ENCODE results near the gene TMPRSS3. TPM values are rescaled to one million over a fixed set of nuclear protein-coding genes. Genes with fewer than 3 reads are reported as not detected.

Gene TMPRSS3
- total RNA-seq, 4 donors from 2014 or later: not detected

DNA sequence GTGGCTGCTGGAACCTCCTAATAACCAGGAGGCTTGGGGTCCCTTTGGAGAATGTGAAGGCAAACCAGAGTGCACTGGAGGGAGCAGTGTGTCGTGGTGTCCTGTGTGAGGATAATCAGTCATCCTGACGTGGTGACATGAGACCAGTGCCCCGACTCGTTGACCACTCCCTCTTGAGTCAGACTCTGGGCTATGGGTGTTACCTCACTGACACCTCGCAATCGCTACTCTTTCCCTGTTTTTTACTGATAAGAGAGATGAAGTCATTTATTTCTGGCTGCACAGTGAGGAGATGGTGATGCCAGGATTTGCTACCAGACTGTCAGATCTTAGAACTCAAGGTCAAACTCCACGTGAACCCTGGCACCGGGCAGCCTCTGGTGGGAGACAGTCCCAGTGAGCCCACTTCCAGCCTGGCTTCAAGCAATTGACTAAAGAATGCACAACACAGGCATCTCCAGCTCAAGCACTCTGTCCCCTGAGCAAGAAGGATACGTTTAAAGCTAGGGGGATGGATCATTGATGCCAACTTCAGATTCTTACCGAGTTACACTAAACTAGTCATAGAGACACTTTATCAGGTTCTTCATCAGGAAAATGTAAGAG lies 38.2 kb upstream of the TMPRSS3 start:
- Histone ChIP-seq H3K27ac (no peak overlapping the region), H3K4me3 (no peak overlapping the region), H3K9me3 (peaks cover 0 to 35% (median 2%) of the 10 kb centered on the region in 4 donors), H3K36me3 (no peaks in the 10 kb centered on the region), H3K27me3 (no peaks in the 10 kb centered on the region), H3K4me1 (no peaks in the 10 kb centered on the region)
- no peak for DNase-seq (ENCODE audit: low spot score in 2 of 2)
- WGBS, 2 donors: 67 to 77% methylated on average over 10 of the region's 10 CpGs
- TF ChIP-seq EP300 (IDR thresholded peaks at IDR 0.05) (no peak), POLR2A (IDR thresholded peaks at IDR 0.05) (no peak)
- TF ChIP-seq, protein P1, sequence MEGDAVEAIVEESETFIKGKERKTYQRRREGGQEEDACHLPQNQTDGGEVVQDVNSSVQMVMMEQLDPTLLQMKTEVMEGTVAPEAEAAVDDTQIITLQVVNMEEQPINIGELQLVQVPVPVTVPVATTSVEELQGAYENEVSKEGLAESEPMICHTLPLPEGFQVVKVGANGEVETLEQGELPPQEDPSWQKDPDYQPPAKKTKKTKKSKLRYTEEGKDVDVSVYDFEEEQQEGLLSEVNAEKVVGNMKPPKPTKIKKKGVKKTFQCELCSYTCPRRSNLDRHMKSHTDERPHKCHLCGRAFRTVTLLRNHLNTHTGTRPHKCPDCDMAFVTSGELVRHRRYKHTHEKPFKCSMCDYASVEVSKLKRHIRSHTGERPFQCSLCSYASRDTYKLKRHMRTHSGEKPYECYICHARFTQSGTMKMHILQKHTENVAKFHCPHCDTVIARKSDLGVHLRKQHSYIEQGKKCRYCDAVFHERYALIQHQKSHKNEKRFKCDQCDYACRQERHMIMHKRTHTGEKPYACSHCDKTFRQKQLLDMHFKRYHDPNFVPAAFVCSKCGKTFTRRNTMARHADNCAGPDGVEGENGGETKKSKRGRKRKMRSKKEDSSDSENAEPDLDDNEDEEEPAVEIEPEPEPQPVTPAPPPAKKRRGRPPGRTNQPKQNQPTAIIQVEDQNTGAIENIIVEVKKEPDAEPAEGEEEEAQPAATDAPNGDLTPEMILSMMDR (IDR thresholded peaks at IDR 0.05): no peak

GRCh38 chr21:42432695-42433094 lies 36.8 kb upstream of the TMPRSS3 start:
- H3K9me3 ChIP-seq: peaks cover 0 to 35% (median 2%) of the 10 kb centered on the region in 4 donors
- no peak overlapping the region for H3K4me3 ChIP-seq
- H3K27ac ChIP-seq: no peak overlapping the region
- no peak for DNase-seq (ENCODE audit: low spot score in 2 of 2)
- H3K4me1 ChIP-seq: no peaks in the 10 kb centered on the region
- 84 to 88% methylated on average over 1 of the region's 1 CpG for WGBS, 2 donors
- no peaks in the 10 kb centered on the region for H3K27me3 ChIP-seq
- TF ChIP-seq EP300 (IDR thresholded peaks at IDR 0.05) (no peak), POLR2A (IDR thresholded peaks at IDR 0.05) (no peak)
- TF ChIP-seq, protein P1 (IDR thresholded peaks at IDR 0.05): no peak
- no peaks in the 10 kb centered on the region for H3K36me3 ChIP-seq

- Histone ChIP-seq H3K9me3 (peaks cover 0 to 28% (median 2%) of the 10 kb centered on the region in 4 donors), H3K27me3 (no peaks in the 10 kb centered on the region), H3K4me3 (no peak overlapping the region), H3K27ac (no peak overlapping the region), H3K4me1 (no peaks in the 10 kb centered on the region), H3K36me3 (no peaks in the 10 kb centered on the region)
- TF ChIP-seq POLR2A (IDR thresholded peaks at IDR 0.05) (no peak), EP300 (IDR thresholded peaks at IDR 0.05) (no peak)
- TF ChIP-seq, protein P1 (IDR thresholded peaks at IDR 0.05): no peak
- no peak for DNase-seq (ENCODE audit: low spot score in 2 of 2)
- 62% methylated on average over 7 of the region's 7 CpGs for WGBS, 2 donors
Measured at GRCh38 chr21:42431196-42431595, 35.3 kb upstream of the TMPRSS3 start.

DNA sequence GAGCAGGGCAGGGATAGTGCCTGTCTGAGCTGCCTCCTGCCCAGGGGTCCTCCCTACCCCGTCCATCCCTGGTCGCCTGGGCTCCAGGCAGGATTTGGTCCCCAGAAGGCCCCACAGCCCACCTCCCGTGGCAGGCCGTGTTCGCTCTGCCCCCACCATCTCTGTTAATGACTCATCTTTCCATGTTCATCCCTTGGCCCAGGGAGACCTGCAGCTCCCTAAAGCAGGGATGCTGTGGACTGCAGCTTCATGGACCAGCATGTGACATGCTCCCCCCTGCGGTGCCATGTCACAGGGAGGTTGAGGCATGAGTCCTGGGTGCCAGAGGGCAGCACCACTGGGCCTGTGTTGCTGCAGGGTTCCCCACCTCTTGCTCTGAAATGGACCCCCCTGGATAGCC lies 34.7 kb upstream of the TMPRSS3 start:
- Histone ChIP-seq H3K27ac (no peak overlapping the region), H3K4me1 (no peaks in the 10 kb centered on the region), H3K36me3 (no peaks in the 10 kb centered on the region), H3K9me3 (peaks cover 0 to 28% (median 2%) of the 10 kb centered on the region in 4 donors), H3K27me3 (no peaks in the 10 kb centered on the region), H3K4me3 (no peak overlapping the region)
- no peak for TF ChIP-seq POLR2A (IDR thresholded peaks at IDR 0.05)
- no peak for DNase-seq (ENCODE audit: low spot score in 2 of 2)
- WGBS, 2 donors: 79 to 84% methylated on average over 6 of the region's 6 CpGs

- H3K9me3 ChIP-seq: peaks cover 0 to 28% (median 2%) of the 10 kb centered on the region in 4 donors
- no peaks in the 10 kb centered on the region for H3K27me3 ChIP-seq
- no peak overlapping the region for H3K27ac ChIP-seq
- no peaks in the 10 kb centered on the region for H3K36me3 ChIP-seq
- DNase-seq (ENCODE audit: low spot score in 2 of 2): no peak
- TF ChIP-seq EP300 (IDR thresholded peaks at IDR 0.05) (no peak), POLR2A (IDR thresholded peaks at IDR 0.05) (no peak)
- TF ChIP-seq, protein P1 (IDR thresholded peaks at IDR 0.05): no peak
- WGBS, 2 donors: 31 to 57% methylated on average over 9 of the region's 9 CpGs
- H3K4me1 ChIP-seq: peaks cover 0 to 4% (median 0%) of the 10 kb centered on the region in 4 donors
- H3K4me3 ChIP-seq: no peak overlapping the region
Measured at GRCh38 chr21:42429856-42430255, 34.0 kb upstream of the TMPRSS3 start.
